ENCODE measurements around the gene UPK1A. TPM values are rescaled to one million over a fixed set of nuclear protein-coding genes. Genes with fewer than 3 reads are reported as not detected.

The UPK1A gene
- total and polyA plus RNA-seq, 10 of the 15 experiments (the other 5 are each of a cell fraction or from before 2014, with no cell fraction given) = 0.15 to 1.9 (median 0.26) TPM; not detected in 7

- TF ChIP-seq SMC3 (IDR thresholded peaks at IDR 0.05; ENCODE audit: borderline replicate concordance, low read length) = 0 out of 2 replicates have a peak, but pooled peaks have one; percentile 10
- TF ChIP-seq NFYB (IDR thresholded peaks at IDR 0.05; ENCODE audit: insufficient read depth, low read depth, low read length) = no peak
- peak; percentile 74 for TF ChIP-seq RELA (IDR thresholded peaks at IDR 0.05; ENCODE audit: borderline replicate concordance, partially characterized antibody)
- peak; percentile 70; the same call in 1 of the 2 replicates for TF ChIP-seq POLR2AphosphoS2 (IDR thresholded peaks at IDR 0.05; ENCODE audit: low read depth, low read length)
- TF ChIP-seq DPF2 (IDR thresholded peaks at IDR 0.05) = peak; percentile 56; the same call in 1 of the 2 replicates
- TF ChIP-seq POLR2A (IDR thresholded peaks at IDR 0.05; ENCODE audit: low read depth, low read length) = peak; percentile 97
- 0 out of 2 replicates have a peak, but pooled peaks have one; percentile 37 for TF ChIP-seq CREM (IDR thresholded peaks at IDR 0.05; ENCODE audit: low read depth)
- no peak for TF ChIP-seq USF1 (IDR thresholded peaks at IDR 0.05; ENCODE audit: borderline replicate concordance, extremely low read length, insufficient read depth, low read depth, low read length)
- no peak for TF ChIP-seq SRF (IDR thresholded peaks at IDR 0.05; ENCODE audit: low read depth in 2 of 2, low read length in 2 of 2)
- TF ChIP-seq IRF5 (IDR thresholded peaks at IDR 0.05; ENCODE audit: borderline replicate concordance) = no peak
- no peak for TF ChIP-seq NR2C2 (IDR thresholded peaks at IDR 0.05; ENCODE audit: borderline replicate concordance, control insufficient read depth, insufficient read length, low read depth)
- 0 out of 2 replicates have a peak, but pooled peaks have one; percentile 23 for TF ChIP-seq CHD2 (IDR thresholded peaks at IDR 0.05; ENCODE audit: borderline replicate concordance, low read depth, low read length)
- TF ChIP-seq EP300 (IDR thresholded peaks at IDR 0.05; ENCODE audit: borderline replicate concordance in 1 of 2, control insufficient read depth in 1 of 2, low read depth in 2 of 2, low read length in 2 of 2) = 0 out of 4 replicates have a peak, but pooled peaks of 1 of the 2 experiments have one; percentile 40
- no peak for TF ChIP-seq MEF2A (IDR thresholded peaks at IDR 0.05; ENCODE audit: insufficient read depth, low read depth, low read length)
- TF ChIP-seq POLR2AphosphoS5 (IDR thresholded peaks at IDR 0.05; ENCODE audit: low read length) = peak; percentile 85
- TF ChIP-seq CHD1 (IDR thresholded peaks at IDR 0.05; ENCODE audit: low read depth, low read length) = peak; percentile 99
- 0 out of 4 replicates have a peak, but pooled peaks of 1 of the 2 experiments have one; percentile 10 for TF ChIP-seq IKZF2 (IDR thresholded peaks at IDR 0.05)
- no peak for TF ChIP-seq EED (IDR thresholded peaks at IDR 0.05; ENCODE audit: low read depth)
- TF ChIP-seq FOXK2 (IDR thresholded peaks at IDR 0.05) = peak; percentile 98
- TF ChIP-seq RELB (IDR thresholded peaks at IDR 0.05; ENCODE audit: low read depth) = peak; percentile 94
- TF ChIP-seq SMAD5 (IDR thresholded peaks at IDR 0.05; ENCODE audit: low read depth) = 0 out of 2 replicates have a peak, but pooled peaks have one; percentile 46
Observed at GRCh38 chr19:35643255-35644205, 22.8 kb upstream of the UPK1A start (continued).
